DMS 273 treated with DMSO at 0.1 percent for 48 hours (cell line): ENCODE data around the gene DDX46.
"Not testable (repeated sequence)": the region's sequence is repeated elsewhere in the genome, so short reads cannot be mapped to it uniquely, and the experiment has no call there.

Experiments used
- DNase-seq: peaks from one replicate; lab custom pipeline; 2025; lab: John Stamatoyannopoulos, UW

DDX46 gene

DNA sequence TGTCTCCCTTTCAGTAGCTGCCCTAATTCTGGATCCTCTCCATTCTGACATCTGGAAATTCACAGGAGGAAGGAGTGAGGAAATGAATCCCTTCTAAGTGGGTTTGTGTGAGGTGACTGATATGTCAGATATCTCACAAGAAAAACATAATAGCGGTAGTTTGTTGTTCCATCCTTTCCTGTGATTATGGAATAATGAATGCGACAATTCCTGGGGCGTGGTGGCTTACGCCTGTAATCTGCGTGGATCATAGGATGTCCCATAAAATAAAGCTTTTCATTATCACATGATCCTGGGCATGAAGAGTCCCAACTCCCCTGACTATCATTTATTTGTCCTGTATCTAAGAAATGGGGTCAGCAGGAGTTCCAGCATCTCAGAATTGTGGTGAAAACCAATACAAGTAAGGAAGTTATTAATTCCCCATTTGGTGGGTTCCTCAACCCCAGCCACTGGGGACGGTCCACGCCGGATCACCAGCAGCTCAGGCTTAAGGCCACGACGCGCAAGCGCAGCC lies 86.8 kb downstream of the DDX46 start:
- DNase-seq: no peak

DNA sequence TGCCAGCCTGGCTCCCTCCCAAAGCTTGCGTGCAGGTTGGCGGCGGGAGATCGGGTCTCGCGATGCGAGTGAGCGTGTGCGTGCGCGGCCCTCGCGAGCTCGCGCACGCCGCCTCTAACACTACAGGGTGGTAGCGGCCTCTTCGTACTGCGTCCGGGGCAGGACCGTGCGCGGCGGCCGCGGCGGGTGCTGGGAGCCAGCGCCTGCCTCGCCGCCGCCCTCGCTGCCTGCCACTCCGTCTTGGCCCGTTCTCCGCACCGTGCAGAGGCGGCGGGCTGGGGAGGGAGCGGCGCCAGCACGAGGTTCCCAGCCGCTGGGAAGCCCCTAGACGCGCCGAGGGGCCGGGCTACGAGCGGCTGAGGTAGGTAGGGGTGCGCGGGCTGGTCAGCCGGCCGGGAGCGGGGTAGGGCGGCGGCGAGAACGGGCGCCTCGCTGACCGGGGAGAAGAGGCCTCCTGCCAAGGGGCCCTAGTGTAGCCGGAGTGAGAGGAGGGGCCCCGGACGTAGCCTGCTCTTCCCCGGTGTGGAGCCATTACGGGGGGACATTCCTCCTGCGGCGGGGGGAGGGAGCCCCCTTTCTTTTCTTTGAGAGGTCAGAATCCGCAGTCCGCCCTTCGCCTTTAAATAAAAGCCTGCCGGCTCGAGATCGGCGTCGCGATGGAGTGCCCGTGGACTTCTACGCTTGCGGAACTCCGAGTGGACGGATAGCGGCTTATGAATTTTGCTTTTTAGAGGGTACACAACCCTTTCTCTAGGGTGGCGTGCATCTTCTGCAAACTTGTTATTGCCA lies 87.5 kb downstream of the DDX46 start, which contains the start of gene C5orf24:
Gene C5orf24 (plus strand): TSS at position 117 of the 789 bp plus-strand sequence. CDS start 8,933 bp downstream, outside the sequence.
- peak; percentile 89 for DNase-seq

DNA sequence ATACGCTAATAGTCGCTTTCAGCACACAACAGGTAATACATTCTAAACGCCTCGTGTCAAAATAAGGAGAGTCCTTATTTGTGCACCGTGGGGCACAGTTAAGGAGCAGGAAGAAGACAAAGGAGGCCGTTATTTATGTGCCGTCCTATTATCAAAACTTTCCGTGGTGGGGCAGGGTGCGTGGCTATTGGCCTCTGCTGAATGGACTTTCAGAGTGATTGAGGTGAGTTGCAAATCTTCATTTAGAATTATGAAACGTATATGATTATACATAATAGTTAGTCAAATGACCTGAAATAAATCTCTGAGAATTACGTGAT lies 88.0 kb downstream of the DDX46 start:
- DNase-seq: no peak

DNA sequence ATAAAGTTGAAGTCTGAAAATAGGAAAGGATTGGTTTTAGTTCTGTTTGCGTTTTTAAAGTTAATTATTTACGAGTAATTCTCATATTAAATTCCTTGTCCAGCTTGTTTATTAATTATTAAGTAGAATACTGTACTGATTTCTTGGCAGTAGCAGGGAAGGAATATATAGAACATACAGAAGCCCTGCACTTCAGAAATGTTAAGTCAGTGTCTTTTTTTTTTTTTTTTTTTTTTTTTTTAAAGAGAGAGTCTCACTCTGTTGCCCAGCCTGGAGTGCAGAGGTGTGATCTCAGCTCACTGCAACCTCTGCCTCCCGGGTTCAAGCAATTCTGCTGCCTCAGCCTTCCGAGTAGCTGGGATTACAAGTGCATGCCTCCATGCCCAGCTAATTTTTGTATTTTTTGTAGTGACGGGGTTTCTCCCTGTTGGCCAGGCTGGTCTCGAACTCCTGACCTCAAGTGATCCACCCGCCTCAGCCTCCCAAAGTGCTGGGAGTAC lies 90.9 kb downstream of the DDX46 start:
- DNase-seq: not testable (repeated sequence)

DNA sequence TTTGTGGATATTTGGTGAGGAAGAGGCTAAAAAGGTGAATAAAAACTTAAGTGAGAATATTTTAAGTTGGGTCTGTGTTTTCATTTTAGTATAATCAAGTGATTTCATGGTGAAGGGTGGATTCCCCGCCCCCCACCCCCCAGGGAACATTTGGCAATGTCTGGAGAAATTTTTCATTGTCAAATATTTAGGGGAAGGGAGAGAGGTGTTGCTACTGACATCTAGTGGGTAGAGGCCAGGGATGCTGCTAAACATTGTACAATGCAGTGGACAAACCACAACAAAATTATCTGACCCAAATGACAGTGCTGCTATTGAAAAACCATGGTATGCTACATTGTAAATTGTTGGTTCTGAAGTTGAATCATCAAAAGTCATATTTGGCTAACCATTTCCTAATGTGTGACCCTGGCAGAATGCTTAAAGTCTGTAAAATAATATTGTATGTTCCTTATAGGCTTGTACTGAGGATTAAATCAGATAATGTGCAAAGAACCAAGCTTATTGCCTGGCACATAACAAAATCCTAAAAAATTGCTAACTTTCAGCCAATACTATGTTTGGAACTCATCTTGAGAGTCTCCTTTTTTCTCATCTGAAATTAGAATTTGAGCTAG lies 92.8 kb downstream of the DDX46 start:
- no peak for DNase-seq

DNA sequence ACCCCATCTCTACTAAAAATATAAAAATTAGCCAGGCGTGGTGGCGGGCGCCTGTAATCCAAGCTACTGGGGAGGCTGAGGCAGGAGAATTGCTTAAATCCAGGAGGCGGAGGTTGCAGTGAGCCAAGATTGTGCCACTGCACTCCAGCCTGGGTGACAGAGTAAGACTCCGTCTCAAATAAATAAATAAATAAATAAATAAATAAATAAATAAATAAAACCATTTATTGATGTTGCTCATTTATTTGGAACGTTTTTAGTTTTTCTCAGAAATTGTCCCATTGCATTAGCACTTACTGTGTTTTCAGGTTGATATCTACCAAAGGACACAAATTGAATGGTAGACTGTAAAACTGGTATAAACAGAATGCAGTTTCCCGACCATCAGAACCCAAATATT lies 97.9 kb downstream of the DDX46 start:
- not testable (repeated sequence) for DNase-seq

DNA sequence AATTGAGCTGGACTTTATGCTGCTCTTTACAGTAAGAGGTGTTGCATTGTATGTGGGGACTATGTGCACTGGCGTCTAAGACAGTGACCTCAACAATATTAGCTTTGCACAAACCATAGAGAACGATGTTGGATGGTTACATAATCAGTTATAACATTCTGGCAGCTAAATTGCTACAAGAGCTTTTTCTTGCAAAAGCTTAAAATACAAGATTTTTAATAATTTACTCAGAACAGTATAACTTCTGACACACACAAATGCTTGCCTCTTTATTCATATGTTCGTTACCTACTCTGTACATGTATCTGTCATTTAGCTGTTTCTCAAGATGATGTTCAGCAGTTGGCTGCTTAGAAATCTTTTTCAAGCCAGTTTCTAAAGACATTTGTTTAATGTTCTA lies 98.8 kb downstream of the DDX46 start:
- no peak for DNase-seq

DNA sequence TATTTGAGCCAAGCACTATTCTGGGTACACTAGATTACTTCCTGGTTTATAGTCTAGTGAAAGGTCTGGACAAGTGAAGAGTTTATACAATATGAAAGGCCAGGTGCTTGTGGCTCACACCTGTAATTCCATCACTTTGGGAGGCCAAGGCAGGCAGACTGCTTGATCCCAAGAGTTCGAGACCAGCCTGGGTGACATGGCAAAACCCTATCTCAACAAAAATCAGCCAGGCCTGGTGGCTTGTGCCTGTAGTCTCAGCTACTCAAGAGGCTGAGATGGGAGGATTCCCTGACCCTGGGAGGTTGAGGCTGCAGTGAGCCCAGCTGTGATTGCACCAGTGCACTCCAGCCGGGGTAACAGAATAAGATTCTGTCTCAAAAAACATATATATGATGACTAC lies 106.1 kb downstream of the DDX46 start:
- no peak for DNase-seq

DNA sequence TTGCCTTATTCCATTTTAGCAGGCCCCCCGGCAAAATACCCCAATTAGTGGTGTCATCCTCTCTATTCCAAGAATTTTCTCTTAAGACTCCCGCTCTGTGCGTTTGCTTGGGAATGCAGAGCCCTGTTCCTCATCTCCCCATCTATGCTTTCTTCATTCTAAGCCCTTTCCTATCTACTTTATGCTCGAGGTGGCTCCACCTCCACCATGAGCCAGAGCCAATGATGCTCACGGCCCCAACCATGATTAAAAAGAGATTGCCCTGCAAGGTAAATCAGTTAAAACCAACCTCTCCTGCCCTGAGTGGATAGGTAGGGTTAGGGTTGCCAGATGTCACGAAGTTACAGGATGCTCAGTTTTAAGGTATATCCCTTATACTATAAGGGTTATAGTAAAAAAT lies 114.9 kb downstream of the DDX46 start:
- no peak for DNase-seq

DNA sequence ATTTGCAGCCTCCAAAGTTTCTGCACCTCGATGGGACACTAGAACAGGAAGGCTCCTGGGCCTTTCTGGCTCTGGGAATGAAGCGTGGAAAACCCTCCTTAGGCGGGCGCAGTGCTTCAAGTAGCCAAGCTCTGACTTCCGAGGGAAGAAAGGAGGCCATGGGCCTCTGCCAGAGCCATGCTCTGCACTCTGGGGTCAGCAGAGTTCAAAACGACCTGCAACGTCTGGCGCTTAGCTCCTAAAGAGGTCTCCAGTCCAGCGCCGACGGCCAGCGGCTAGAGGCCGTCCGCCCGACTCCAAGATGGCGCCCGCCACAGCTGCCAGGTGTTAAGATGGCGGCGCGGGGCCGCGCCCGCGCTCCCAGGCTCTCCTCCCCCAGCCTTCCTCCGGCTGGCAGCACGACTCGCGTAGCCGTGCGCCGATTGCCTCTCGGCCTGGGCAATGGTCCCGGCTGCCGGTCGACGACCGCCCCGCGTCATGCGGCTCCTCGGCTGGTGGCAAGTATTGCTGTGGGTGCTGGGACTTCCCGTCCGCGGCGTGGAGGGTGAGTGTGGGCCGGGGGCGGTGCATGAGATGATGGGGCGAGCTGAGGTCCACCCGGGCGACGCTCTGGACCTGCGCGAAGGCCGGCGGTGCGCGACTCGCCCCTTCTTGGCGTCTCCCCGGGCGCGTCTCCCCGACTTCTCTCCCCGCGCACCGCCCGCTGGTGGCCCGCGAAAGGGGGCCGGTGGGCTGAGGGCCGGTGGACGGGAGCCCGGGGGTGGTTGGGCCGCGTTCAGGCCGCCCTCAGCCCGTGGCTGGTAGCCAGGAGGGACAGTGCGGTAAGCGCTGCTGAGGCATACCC lies 115.6 kb downstream of the DDX46 start, which contains the start of gene TXNDC15:
Gene TXNDC15 (plus strand): TSS at position 385 of the 844 bp plus-strand sequence. CDS start 57 bp downstream, at position 442.
- peak; percentile 34 for DNase-seq

DNA sequence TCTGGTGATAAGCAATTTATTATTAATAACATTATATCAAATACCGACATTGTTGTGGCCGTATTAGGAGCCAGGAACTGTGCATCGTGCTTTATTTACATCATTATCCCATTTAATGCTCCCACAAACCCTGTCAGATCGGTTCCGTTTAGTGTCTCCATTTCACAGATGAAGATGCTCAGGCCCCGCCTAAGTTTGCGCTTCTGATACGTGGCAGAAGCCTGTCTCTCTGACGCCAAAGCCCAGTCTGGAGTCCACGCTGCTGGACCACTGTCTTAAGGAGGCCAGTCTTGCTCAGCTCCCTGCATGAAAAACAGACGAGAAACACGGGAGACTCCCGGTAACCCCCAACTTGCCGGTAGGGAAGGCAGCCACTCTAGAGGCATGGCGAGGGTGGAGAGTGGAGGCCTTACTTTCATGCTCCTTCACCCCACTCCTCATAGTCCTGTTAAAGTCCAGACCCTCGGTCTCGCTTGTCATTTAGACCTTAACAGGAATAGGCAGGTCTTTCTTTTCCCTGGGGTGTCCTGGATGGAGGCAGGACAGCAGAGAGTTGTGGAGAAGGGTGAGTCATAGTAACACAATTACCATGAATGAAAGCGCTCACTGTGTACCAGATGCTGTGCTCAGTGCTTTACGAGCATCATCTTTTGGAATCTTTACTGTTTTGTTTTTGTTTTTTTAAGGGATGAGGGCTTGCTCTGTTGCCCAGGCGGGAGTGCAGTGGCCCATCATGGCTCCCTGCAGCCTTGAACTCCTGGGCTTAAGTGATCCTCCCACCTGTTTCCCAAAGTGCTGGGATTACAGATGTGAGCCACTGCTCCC lies 116.5 kb downstream of the DDX46 start:
- DNase-seq: no peak

DNA sequence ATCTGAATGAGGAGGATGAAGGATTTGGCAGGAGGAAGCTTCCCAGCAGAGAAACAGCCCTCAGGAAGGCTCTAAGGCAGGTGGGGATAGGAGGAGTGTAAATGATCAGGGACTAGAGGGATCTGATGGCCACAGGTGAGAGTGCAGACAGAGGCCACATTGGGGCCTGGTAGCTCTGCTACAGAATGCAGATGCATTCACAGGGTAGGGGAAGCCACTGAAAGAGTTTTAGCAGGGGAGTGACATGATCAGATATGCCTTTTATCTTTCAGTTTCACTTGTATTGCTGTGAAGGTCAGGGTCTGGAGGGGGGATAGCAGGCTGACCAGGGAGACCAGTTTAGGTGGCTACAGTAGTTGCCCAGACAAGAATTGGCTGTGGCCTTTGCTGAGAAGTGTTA lies 118.6 kb downstream of the DDX46 start:
- no peak for DNase-seq

DNA sequence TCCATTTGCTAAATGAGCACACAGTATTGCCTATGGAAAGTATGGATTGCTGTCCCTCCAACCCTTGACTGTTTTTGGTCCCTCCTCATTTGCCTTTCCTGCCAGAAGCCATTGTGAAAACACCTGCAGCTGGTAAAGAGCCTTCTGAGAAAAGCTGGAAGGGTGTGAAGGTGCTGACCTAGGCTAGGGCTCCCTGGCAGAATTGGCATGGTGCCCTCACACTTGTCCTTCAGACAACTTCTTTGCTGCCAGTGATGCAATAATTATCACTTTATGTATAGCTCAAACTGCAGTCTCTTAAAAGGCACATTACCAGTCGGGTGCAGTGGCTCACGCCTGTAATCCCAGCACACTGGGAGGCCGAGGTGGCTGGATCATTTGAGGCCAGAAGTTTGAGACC lies 119.8 kb downstream of the DDX46 start:
- no peak for DNase-seq

DNA sequence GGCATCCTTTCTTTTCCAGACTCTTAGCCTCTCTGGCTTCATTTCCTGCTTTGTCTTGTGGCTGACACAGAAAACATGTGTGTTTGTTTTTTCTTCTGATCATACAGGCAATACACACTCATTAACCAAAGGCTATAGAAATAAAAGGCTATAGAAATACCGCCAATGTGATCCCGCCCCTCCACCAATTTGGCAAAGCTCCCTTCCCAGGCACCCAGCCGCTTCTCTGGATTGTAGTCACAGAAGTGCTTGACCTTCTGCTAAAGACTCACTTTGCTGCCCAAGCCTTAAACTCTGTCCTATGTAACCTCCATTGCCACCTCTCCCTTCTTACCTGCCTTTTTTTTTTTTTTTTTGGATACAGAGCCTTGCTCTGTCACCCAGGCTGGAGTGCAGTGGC lies 120.9 kb downstream of the DDX46 start:
- DNase-seq: no peak
